ELR (cell line): Measurements from ENCODE around the gene CYP4F11.
"Not testable (repeated sequence)": the region's sequence is repeated elsewhere in the genome, so short reads cannot be mapped to it uniquely, and the experiment has no call there.

Experiments used
- DNase-seq: peaks from one replicate; pipeline ENCODE4 v3.0.0-alpha.2; 2015; ENCODE audit warnings: low read depth

The CYP4F11 gene

GRCh38 chr19:15923702-15924101, 10.6 kb downstream of the CYP4F11 start:
- DNase-seq: no peak

DNA sequence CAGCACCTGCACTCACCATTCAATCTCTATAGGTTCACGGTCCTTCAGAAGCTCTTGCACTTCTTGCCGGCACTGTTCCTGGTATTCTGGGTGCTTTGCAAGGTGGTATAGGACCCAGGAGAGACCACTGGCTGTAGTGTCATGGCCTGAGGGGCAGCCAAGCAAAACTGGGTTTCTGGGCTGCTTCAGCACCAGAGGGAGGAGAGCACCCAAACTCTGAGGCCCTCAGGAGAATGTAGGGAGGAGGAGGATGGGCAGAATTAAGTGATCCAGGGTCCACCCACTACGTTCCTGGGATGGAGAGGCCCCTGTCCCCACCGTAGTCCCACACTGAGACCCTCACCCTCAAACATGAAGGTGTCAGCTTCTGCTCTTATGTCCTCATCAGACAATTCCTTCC, 12.3 kb downstream of the CYP4F11 start:
- DNase-seq: no peak

GRCh38 chr19:15919243-15919642, 15.1 kb downstream of the CYP4F11 start:
- no peak for DNase-seq

GRCh38 chr19:15915109-15915508, 19.2 kb downstream of the CYP4F11 start:
- DNase-seq: no peak

DNA sequence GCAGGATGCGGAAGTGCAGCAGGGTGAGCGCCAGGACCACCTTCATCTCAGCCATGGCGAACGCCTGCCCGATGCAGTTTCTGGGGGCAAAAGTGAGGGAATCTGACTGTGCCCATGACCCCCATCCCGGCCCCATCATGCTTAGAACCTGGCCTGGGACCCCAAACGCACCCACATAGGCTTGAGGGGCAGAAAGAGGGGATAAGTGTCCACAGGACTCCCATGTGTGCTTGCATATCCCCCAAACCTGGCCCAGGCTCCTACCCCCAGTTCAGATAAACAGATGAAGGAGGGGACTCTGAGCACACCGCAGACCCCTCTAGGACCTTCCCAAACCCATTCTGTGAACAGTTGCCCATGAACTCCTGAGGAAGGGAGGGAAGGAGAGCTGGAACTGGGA, 20.5 kb downstream of the CYP4F11 start:
- no peak for DNase-seq

GRCh38 chr19:15913384-15913783, 20.9 kb downstream of the CYP4F11 start:
- no peak for DNase-seq

- DNase-seq: no peak
Measured at GRCh38 chr19:15911599-15912235, 22.6 kb downstream of the CYP4F11 start.

DNA sequence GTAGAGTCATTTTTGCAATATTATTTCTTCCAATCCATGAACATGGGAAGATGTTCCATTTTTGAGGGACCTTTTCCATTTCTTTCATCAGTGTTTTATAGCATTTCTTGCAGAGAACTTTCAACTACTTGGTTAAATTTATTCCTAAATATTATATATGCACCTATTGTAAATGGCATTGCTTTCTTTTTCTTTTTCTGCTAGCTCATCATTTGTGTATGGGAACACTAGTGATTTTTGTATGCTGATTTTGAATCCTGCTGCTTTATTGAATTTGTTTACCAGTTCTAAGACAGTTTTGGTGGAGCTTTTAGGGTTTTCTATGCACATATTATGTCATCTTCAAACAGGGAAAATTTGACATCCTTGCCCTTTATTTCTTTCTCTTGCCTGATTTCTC, 29.3 kb downstream of the CYP4F11 start:
- no peak for DNase-seq

- DNase-seq: not testable (repeated sequence)
Measured at GRCh38 chr19:15902898-15903297, 31.4 kb downstream of the CYP4F11 start.

GRCh38 chr19:15902254-15902653, 32.1 kb downstream of the CYP4F11 start:
- DNase-seq: no peak

- no peak for DNase-seq
Measured at GRCh38 chr19:15900504-15900903, 33.8 kb downstream of the CYP4F11 start.

DNA sequence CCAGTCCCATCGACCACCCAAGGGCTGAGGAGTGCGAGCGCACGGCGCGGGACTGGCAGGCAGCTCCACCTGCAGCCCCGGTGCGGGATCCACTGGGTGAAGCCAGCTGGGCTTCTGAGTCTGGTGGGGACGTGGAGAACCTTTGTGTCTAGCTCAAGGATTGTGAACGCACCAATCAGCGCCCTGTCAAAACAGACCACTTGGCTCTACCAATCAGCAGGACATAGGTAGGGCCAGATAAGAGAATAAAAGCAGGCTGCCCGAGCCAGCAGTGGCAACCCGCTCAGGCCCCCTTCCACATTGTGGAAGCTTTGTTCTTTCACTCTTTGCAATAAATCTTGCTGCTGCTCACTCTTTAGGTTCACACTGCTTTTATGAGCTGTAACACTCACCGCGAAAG, 34.3 kb downstream of the CYP4F11 start:
- DNase-seq: not testable (repeated sequence)

DNA sequence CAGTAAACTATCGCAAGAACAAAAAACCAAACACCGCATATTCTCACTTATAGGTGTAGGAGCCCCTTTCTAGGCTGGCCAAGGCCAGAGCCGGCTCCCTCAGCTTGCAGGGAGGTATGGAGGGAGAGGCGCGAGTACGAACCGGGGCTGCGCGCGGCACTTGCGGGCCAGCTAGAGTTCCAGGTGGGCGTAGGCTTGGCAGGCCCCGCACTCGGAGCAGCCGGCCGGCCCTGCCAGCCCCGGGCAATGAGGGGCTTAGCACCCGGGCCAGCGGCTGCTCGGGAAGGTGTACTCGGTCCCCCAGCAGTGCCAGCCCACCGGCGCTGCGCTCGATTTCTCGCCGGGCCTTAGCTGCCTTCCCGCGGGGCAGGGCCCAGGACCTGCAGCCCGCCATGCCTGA, 34.8 kb downstream of the CYP4F11 start:
- DNase-seq: not testable (repeated sequence)

GRCh38 chr19:15897738-15898276, 36.5 kb downstream of the CYP4F11 start, which contains the start of gene CYP4F2:
Gene CYP4F2 (minus strand): TSS chr19:15898074. CDS start chr19:15897611, 463 bp downstream.
- no peak for DNase-seq

DNA sequence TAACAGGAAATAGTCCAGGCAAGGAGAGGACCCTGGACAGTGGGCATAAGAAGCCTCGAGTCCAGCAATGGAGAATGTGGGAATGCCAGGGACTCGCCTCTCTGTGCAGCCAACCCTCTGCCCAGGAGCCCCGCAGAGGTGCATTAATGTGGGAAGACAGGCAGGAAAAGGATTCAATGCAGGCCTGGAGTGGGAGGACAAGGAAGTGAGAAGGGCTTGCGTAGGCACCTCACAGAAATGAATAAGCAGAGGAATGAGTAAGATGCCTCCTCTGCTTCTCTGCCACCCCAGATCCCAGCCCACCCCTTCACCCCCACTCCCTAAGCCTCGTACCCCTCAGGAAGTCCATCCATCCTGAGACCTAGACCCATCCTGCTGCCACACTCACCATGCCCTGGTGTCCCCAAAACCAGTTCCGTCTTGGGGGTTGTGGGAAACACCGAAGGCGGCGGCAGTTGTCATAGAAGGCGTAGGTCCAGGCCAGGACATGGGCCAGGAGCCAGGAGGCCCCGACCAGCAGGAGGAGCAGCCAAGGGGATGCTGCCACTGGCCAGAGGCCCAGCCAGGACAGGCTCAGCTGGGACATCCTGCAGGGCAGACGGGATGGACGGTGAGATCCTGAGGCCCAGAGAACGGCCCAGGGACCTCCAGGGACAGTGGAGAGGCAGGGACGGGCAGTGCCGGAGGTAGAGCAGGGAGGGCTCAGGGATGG, 37.1 kb downstream of the CYP4F11 start:
- DNase-seq: no peak

- DNase-seq: no peak
Measured at GRCh38 chr19:15895876-15896430, 38.4 kb downstream of the CYP4F11 start.

DNA sequence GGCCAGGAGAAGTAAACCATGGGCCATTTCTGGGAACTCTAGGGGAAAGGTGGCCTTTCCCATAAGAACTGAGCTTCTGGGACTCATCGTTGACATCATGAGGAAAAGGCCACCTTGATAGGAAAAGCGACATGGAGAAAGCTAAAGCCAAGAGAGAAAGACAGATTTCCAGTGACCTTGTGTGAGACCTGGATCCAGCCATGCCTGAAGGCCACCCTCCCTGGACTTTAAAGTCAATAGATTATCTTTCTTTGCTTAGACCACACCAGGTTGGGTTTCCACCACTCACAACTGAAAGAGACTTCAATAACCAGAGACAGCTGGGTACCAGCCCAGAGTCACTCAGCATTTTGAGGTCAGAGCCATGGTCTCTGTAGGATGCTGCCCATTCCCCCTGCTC, 40.0 kb downstream of the CYP4F11 start:
- no peak for DNase-seq

DNA sequence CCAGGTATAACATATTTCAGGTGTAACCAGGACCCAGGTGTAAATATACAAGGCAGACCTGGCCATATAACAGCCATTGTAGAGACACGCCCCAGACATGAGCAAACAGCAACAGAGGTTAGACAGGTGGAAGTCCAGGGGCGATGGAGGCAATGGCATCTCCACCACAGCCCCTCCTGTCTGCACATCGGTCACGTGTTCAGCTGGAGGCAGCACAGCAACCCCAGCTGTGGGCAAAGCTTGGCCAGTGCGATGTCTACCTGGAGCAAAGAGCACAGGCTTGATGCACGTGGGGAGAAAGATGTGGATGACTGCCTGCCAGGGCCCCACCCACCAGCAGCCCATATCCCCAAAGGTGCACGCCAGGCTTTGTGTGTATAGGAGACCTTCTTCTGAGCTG, 40.9 kb downstream of the CYP4F11 start:
- DNase-seq: no peak

GRCh38 chr19:15892012-15892411, 42.3 kb downstream of the CYP4F11 start:
- DNase-seq: no peak

GRCh38 chr19:15891434-15891833, 42.9 kb downstream of the CYP4F11 start:
- DNase-seq: no peak

DNA sequence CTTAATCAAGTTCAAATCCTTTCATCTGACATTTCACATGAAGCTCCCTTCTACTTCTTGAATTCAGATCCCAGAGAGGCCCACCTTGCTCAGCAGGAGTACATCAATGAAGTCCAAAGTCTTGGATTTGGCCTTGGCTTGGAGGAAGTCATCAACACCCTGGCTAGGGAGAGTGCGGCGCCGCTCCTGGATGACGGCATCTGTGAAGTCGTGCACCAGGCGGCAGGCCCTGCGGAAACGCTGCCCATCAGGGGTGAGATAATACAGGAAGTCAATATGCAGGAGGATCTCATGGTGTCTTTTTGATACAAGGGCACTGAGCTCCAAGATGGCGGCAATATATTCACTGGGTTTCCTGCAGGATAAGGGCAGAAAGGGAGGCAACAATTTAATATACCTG, 45.0 kb downstream of the CYP4F11 start:
- not testable (repeated sequence) for DNase-seq

DNA sequence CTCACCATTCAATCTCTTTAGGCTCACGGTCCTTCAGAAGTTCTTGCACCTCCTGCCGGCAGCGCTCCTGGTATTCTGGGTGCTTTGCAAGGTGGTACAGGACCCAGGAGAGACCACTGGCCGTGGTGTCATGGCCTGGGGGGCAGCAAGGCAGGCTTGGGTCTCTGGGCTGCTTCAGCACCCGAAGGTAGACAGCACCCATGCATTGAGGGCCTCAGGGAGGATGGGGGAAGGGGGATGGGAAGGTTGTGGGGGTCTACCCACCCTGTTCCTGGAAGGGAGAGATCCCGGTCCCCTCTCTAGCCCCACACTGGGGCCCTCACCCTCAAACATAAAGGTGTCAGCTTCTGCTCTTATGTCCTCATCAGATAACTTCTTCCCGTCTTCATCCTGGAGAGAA, 48.4 kb downstream of the CYP4F11 start:
- no peak for DNase-seq

DNA sequence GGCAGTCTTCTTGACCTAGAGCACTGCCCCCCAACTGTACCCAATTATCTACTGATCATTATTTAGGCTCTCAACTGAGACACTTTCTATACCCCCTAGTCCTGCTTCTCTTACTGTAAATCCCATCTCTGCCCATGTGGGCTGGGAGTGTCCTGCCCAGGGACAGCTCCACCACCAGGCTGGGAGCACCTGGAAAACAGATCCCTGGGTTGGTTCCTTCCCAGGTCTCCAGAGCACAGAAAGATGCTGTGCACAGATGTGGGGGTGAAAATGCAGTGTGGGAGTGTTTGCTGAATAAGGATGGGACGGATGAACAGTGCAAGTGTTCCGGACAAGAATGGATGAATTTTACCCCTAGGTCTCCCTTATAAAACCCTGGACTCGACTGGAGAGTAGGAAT, 49.2 kb downstream of the CYP4F11 start:
- DNase-seq: no peak
